K562 (cell line): ENCODE data around the gene SPCS3. TPM values are rescaled to one million over a fixed set of nuclear protein-coding genes. Genes with fewer than 3 reads are reported as not detected.

ENCODE experiments used
- ATAC-seq: fragments of 200-7000 bp; cut with Tn5 transposase; 3 replicates; pipeline ENCODE4 v1.9.1; 2020; ENCODE audit warnings: moderate library complexity
- BruUV-seq: library from RNA; stranded (reverse); fragments of 400-500 nt; replicated peaks from 2 replicates; lab custom pipeline; 2021; lab: Mats Ljungman, UMichigan
- CTCF ChIA-PET: fragments of 300-600 bp; formaldehyde crosslinking; extraction: SDS; loops from one replicate; lab custom pipeline; 2021; ENCODE audit warnings: low intra/inter-chr PET ratio; lab: Yijun Ruan, JAX
- POLR2A ChIA-PET: fragments of 300-600, 350-650 bp; sonication (Branson Sonifier 250); formaldehyde crosslinking; extraction: SDS; loops from one replicate; lab custom pipeline; 2021; ENCODE audit warnings: antibody characterized with exemption, inconsistent platforms; lab: Yijun Ruan, JAX
- DNase-seq, 4 experiments: peaks; one replicate each; pipeline versions ENCODE4 v3.0.0 to v3.0.0-alpha.2; 2011 to 2018; ENCODE audit warnings: low spot score in 3 of 4, mixed read lengths in 3 of 4; ENCODE audit errors: extremely low read depth in 1 of 4
- FAIRE-seq: peaks from 2 replicates; lab custom pipeline; 2011; peaks lifted over from hg19 to GRCh38; lab: Jason Lieb, UNC
- H2AFZ ChIP-seq: 2 replicates; pipeline ENCODE4 v1.6.0; 2011; ENCODE audit warnings: low read depth, low read length, control low read depth, inconsistent platforms
- H3K27ac ChIP-seq: fragments of 200-600 bp; 3 replicates; pipeline ENCODE4 v1.8.0; 2011; ENCODE audit warnings: low read depth, mild to moderate bottlenecking, control low read depth, inconsistent platforms, low read length, moderate library complexity, mixed read lengths; ENCODE audit errors: extremely low read depth
- H3K27me3 ChIP-seq, 2 experiments: fragments of 300-600 bp in 1 of 2; 2 replicates in 1 of 2; 3 replicates in 1 of 2; pipeline versions ENCODE4 v1.6.0 to v1.8.0; 2011; ENCODE audit warnings: inconsistent platforms in 2 of 2, low read length in 2 of 2, mild to moderate bottlenecking in 1 of 2, mixed read lengths in 1 of 2, moderate library complexity in 1 of 2; ENCODE audit not compliant: control insufficient read depth in 2 of 2, insufficient read depth in 2 of 2
- H3K36me3 ChIP-seq: fragments of 300-600 bp; 3 replicates; pipeline ENCODE4 v1.8.0; 2011; ENCODE audit warnings: mild to moderate bottlenecking, low read length, inconsistent platforms; ENCODE audit not compliant: control insufficient read depth, insufficient read depth
- H3K4me1 ChIP-seq, 2 experiments: fragments of 200-600 bp in 1 of 2; replicated peaks in 1 of 2; 2 replicates in 1 of 2; 3 replicates in 1 of 2; pipeline versions ENCODE4 v1.5.1 to v1.8.0; 2011; ENCODE audit warnings: inconsistent platforms in 2 of 2, low read length in 2 of 2, mild to moderate bottlenecking in 1 of 2, mixed read lengths in 1 of 2, moderate library complexity in 1 of 2; ENCODE audit not compliant: control insufficient read depth in 2 of 2, insufficient read depth in 2 of 2
- H3K4me2 ChIP-seq: 2 replicates; pipeline ENCODE4 v1.6.1; 2011; ENCODE audit warnings: low read length, control low read depth, inconsistent platforms, mixed read lengths; ENCODE audit not compliant: insufficient read depth
- H3K4me3 ChIP-seq: fragments of 200-600 bp; sonication (generic), shearing (Covaris generic); 2 replicates; pipeline ENCODE4 v1.5.1; 2016; ENCODE audit warnings: control low read depth, inconsistent platforms
- H3K79me2 ChIP-seq: fragments of 200-600 bp; 3 replicates; pipeline ENCODE4 v1.8.0; 2011; ENCODE audit warnings: low read length, inconsistent platforms; ENCODE audit not compliant: control insufficient read depth, insufficient read depth
- H3K9ac ChIP-seq, 2 experiments: 2 replicates each; pipeline versions ENCODE4 v1.6.0 to v1.6.1; 2011; ENCODE audit warnings: low read depth in 2 of 2, low read length in 2 of 2, control low read depth in 1 of 2, inconsistent platforms in 1 of 2, mild to moderate bottlenecking in 1 of 2, mixed read lengths in 1 of 2; ENCODE audit not compliant: insufficient read depth in 1 of 2
- H3K9me1 ChIP-seq: one replicate; pipeline ENCODE4 v1.6.0; 2011; ENCODE audit warnings: inconsistent platforms, mild to moderate bottlenecking, low read length, moderate library complexity; ENCODE audit not compliant: control insufficient read depth, insufficient read depth
- H3K9me3 ChIP-seq: replicated peaks from 2 replicates; pipeline ENCODE4 v1.5.1; 2011; ENCODE audit warnings: low read depth, low read length, inconsistent platforms; ENCODE audit not compliant: control insufficient read depth, insufficient read depth
- H4K20me1 ChIP-seq: replicated peaks from 2 replicates; pipeline ENCODE4 v1.6.1; 2011; ENCODE audit warnings: low read length, inconsistent platforms, mixed read lengths; ENCODE audit not compliant: control insufficient read depth, insufficient read depth
- CHCHD3 ChIP-seq: fragments of 250-450 bp; sonication (Bioruptor Pico); IDR thresholded peaks from 2 replicates; pipeline ENCODE4 v2.1.2; 2022; ENCODE audit warnings: mild to moderate bottlenecking
- CXXC5 ChIP-seq: fragments of 250-450 bp; sonication (Bioruptor Pico); IDR thresholded peaks from 2 replicates; pipeline ENCODE4 v1.8.0; 2022; ENCODE audit warnings: inconsistent platforms, mild to moderate bottlenecking, moderate library complexity
- EGR1 ChIP-seq: fragments of 450-650 bp; conservative IDR thresholded peaks from 2 replicates; pipeline ENCODE4 v1.6.1; 2017; ENCODE audit warnings: mild to moderate bottlenecking
- ETV5 ChIP-seq: sonication (generic); formaldehyde crosslinking; IDR thresholded peaks from 2 replicates; pipeline ENCODE4 v1.4.0; 2020; ENCODE audit warnings: low read depth, mild to moderate bottlenecking, missing genetic modification reagents
- FOXA1 ChIP-seq: fragments of 450-650 bp; IDR thresholded peaks from 2 replicates; pipeline ENCODE4 v1.6.1; 2016; ENCODE audit warnings: mild to moderate bottlenecking, borderline replicate concordance
- HCFC1 ChIP-seq: IDR thresholded peaks from 2 replicates; pipeline ENCODE4 v1.6.1; 2012; ENCODE audit warnings: low read depth, low read length, improper control_type of control experiment
- KLF6 ChIP-seq: fragments of 250-450 bp; sonication (Bioruptor Pico); IDR thresholded peaks from 2 replicates; pipeline ENCODE4 v1.4.0; 2020; ENCODE audit warnings: mild to moderate bottlenecking, moderate library complexity, borderline replicate concordance
- NELFE ChIP-seq: IDR thresholded peaks from 2 replicates; pipeline ENCODE4 v1.6.1; 2011; ENCODE audit warnings: mild to moderate bottlenecking; ENCODE audit not compliant: insufficient read depth, insufficient read length
- PKNOX1 ChIP-seq: fragments of 450-650 bp; IDR thresholded peaks from 2 replicates; pipeline ENCODE4 v1.6.1; 2016
- POLR2B ChIP-seq: fragments of 450-650 bp; IDR thresholded peaks from 2 replicates; pipeline ENCODE4 v1.6.1; 2018; ENCODE audit warnings: low read depth; ENCODE audit not compliant: partially characterized antibody
- RFX5 ChIP-seq: IDR thresholded peaks from 2 replicates; pipeline ENCODE4 v1.6.1; 2011; ENCODE audit warnings: low read depth, mild to moderate bottlenecking, improper control_type of control experiment, low read length
- SRSF9 ChIP-seq: fragments of 200-400 bp; formaldehyde crosslinking; IDR thresholded peaks from 2 replicates; pipeline ENCODE4 v1.6.1; 2017; ENCODE audit warnings: low read depth, low read length, borderline replicate concordance
- TCF15 ChIP-seq: fragments of 250-450 bp; sonication (Bioruptor Pico); IDR thresholded peaks from 2 replicates; pipeline ENCODE4 v1.8.0; 2022; ENCODE audit warnings: moderate library complexity, mild to moderate bottlenecking, inconsistent platforms
- ZNF134 ChIP-seq: fragments of 250-450 bp; sonication (Bioruptor Pico); conservative IDR thresholded peaks from 2 replicates; pipeline ENCODE4 v1.4.0; 2020
- ZNF143 ChIP-seq: sonication (generic); formaldehyde crosslinking; IDR thresholded peaks from 2 replicates; pipeline ENCODE4 v1.9.0; 2022; ENCODE audit warnings: mild to moderate bottlenecking, missing genetic modification reagents
- ZNF586 ChIP-seq: fragments of 450-650 bp; formaldehyde crosslinking; conservative IDR thresholded peaks from 2 replicates; pipeline ENCODE4 v1.4.0; 2020; ENCODE audit warnings: mild to moderate bottlenecking, moderate library complexity
- ZNF75A ChIP-seq: fragments of 450-650 bp; formaldehyde crosslinking; IDR thresholded peaks from 2 replicates; pipeline ENCODE4 v1.4.0; 2020; ENCODE audit warnings: mild to moderate bottlenecking
- WGBS: fragments of 100-300 bp; shearing (Covaris generic); methylation state at CpG from one replicate; pipeline ENCODE4 v1.1.6; 2016; ENCODE audit warnings: low coverage, mixed read lengths; ENCODE audit not compliant: insufficient coverage; ENCODE audit errors: missing lambda C conversion rate; 5-methylcytosine and 5-hydroxymethylcytosine counted together
- in situ Hi-C: fragments of 300-500 bp; cut with MboI; formaldehyde crosslinking; loops from 4 replicates; pipeline ENCODE4 v1.15.0; 2018; ENCODE audit warnings: inconsistent platforms, mixed read lengths
- intact Hi-C: fragments of 100-400 bp; cut with micrococcal nuclease; formaldehyde crosslinking; loops from 2 replicates; pipeline ENCODE4 v1.14.2; 2022
- polyA plus RNA-seq, 8 experiments: library from polyadenylated mRNA; depleted of rRNA in 4 of 8; stranded (reverse) in 5 of 8; unstranded in 3 of 8; fragments of >200 nt; fragmentation: Nextera tagmentation in 2 of 8; fragmentation: Illumina TruSeq in 1 of 8; extraction: Ambion mirVana in 2 of 8; extraction: Trizol in 1 of 8; gene quantifications; 2 replicates each; pipeline versions ENCODE4 v1.2.1 to v1.2.3, GENCODE V29; 2011 to 2014; ENCODE audit warnings: inconsistent platforms in 1 of 8, missing spikeins in 1 of 8
- total RNA-seq, 7 experiments: library from RNA; depleted of rRNA in 6 of 7; stranded (reverse); fragments of >200 nt in 6 of 7; fragmentation: Illumina TruSeq in 2 of 7; extraction: Trizol in 2 of 7; gene quantifications; 2 replicates each; pipeline versions ENCODE4 v1.2.1 to v1.2.3, GENCODE V29; 2011 to 2021; ENCODE audit warnings: low replicate concordance in 1 of 7
- TF ChIP-seq, protein P1 (sequence below), 2 experiments: IDR thresholded peaks; 2 replicates each; pipeline ENCODE4 v1.6.1; 2012; ENCODE audit warnings: improper control_type of control experiment in 2 of 2, low read depth in 2 of 2, low read length in 2 of 2, borderline replicate concordance in 1 of 2

The SPCS3 gene
- total and polyA plus RNA-seq, 9 of the 15 experiments (the other 6 are each of a cell fraction or from before 2014, with no cell fraction given), result 64.6 to 196 (median 85.4) TPM

GRCh38 chr4:176350671-176351070 lies 30.9 kb downstream of the SPCS3 start (continued):
- TF ChIP-seq CXXC5 (CRISPR knock-in tag) (no peak), ZNF586 (CRISPR knock-in tag) (no peak), SRSF9 (no peak)

GRCh38 chr4:176354884-176355283 lies 35.1 kb downstream of the SPCS3 start:
- no peak overlapping the region for H3K4me3 ChIP-seq
- H3K36me3 ChIP-seq, result no peaks in the 10 kb centered on the region
- in situ Hi-C loops, result no loop called here
- no peak for DNase-seq
- 0% methylated on average over 1 of the region's 1 CpG for WGBS
- ATAC-seq, result no peak
- no peaks in the 10 kb centered on the region for H4K20me1 ChIP-seq
- POLR2A ChIA-PET, result no interaction called here
- H3K4me2 ChIP-seq, result no peak overlapping the region
- no peak overlapping the region for H2AFZ ChIP-seq
- no peaks in the 10 kb centered on the region for H3K4me1 ChIP-seq
- H3K9me1 ChIP-seq, result no peaks in the 10 kb centered on the region
- H3K27ac ChIP-seq, result no peak overlapping the region
- intact Hi-C loops, result no loop called here
- H3K9ac ChIP-seq, result no peak overlapping the region
- CTCF ChIA-PET, result no interaction called here
- no peaks in the 10 kb centered on the region for H3K79me2 ChIP-seq
- no TSS peak for BruUV-seq
- H3K27me3 ChIP-seq, result no peaks in the 10 kb centered on the region
- H3K9me3 ChIP-seq, result no peaks in the 10 kb centered on the region
- FAIRE-seq, result no peak
- TF ChIP-seq CHCHD3 (CRISPR knock-in tag), result no peak
- no peak for TF ChIP-seq PKNOX1
- TF ChIP-seq TCF15 (CRISPR knock-in tag), result no peak
- TF ChIP-seq EGR1, result no peak
- no peak for TF ChIP-seq KLF6 (CRISPR knock-in tag)
- TF ChIP-seq ZNF134 (CRISPR knock-in tag), result no peak
- TF ChIP-seq POLR2B, result no peak
- TF ChIP-seq NELFE, result no peak
- no peak for TF ChIP-seq HCFC1
- TF ChIP-seq ZNF143, result no peak
- no peak for TF ChIP-seq ZNF75A (CRISPR knock-in tag)
- no peak for TF ChIP-seq CXXC5 (CRISPR knock-in tag)
- no peak for TF ChIP-seq FOXA1
- TF ChIP-seq, protein P1, sequence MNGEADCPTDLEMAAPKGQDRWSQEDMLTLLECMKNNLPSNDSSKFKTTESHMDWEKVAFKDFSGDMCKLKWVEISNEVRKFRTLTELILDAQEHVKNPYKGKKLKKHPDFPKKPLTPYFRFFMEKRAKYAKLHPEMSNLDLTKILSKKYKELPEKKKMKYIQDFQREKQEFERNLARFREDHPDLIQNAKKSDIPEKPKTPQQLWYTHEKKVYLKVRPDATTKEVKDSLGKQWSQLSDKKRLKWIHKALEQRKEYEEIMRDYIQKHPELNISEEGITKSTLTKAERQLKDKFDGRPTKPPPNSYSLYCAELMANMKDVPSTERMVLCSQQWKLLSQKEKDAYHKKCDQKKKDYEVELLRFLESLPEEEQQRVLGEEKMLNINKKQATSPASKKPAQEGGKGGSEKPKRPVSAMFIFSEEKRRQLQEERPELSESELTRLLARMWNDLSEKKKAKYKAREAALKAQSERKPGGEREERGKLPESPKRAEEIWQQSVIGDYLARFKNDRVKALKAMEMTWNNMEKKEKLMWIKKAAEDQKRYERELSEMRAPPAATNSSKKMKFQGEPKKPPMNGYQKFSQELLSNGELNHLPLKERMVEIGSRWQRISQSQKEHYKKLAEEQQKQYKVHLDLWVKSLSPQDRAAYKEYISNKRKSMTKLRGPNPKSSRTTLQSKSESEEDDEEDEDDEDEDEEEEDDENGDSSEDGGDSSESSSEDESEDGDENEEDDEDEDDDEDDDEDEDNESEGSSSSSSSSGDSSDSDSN (IDR thresholded peaks at IDR 0.05; ENCODE audit: borderline replicate concordance in 1 of 2, low read depth in 2 of 2, low read length in 2 of 2), result no peak
- TF ChIP-seq ETV5 (CRISPR knock-in tag), result no peak
- TF ChIP-seq RFX5, result no peak
